PC-9 (cell line): ENCODE results near the gene TUBGCP2. TPM values are rescaled to one million over a fixed set of nuclear protein-coding genes. Genes with fewer than 3 reads are reported as not detected.

Source experiments
- BruUV-seq: library from RNA; stranded (reverse); fragments of 400-500 nt; replicated peaks from 2 replicates; lab custom pipeline; 2021; lab: Mats Ljungman, UMichigan
- CTCF ChIA-PET: fragments of 300-600 bp; sonication (Branson Sonifier 250); formaldehyde crosslinking; loops from one replicate; lab custom pipeline; 2022; ENCODE audit warnings: antibody characterized with exemption; lab: Charles Lee
- POLR2A ChIA-PET: fragments of 300-600 bp; sonication (Branson Sonifier 250); formaldehyde crosslinking; loops from one replicate; lab custom pipeline; 2022; ENCODE audit warnings: antibody characterized with exemption; ENCODE audit not compliant: unreplicated experiment; lab: Charles Lee
- DNase-seq, 2 experiments: peaks; one replicate each; pipeline versions ENCODE4 v3.0.0 to v3.0.0-alpha.2; 2015 to 2022; ENCODE audit warnings: mixed read lengths in 1 of 2
- H2AFZ ChIP-seq: fragments of 200-600 bp; sonication (generic); 2 replicates; pipeline ENCODE4 v1.8.1; 2017; ENCODE audit warnings: antibody characterized with exemption
- H3F3A ChIP-seq: fragments of 200-600 bp; sonication (generic); 2 replicates; pipeline ENCODE4 v1.8.1; 2017; ENCODE audit warnings: antibody characterized with exemption, mild to moderate bottlenecking, low read depth; ENCODE audit not compliant: insufficient read depth
- H3K27ac ChIP-seq: fragments of 200-600 bp; sonication (generic); 2 replicates; pipeline ENCODE4 v1.6.1; 2016; ENCODE audit warnings: mixed run types
- H3K27me3 ChIP-seq: fragments of 200-600 bp; sonication (generic); 2 replicates; pipeline ENCODE4 v1.6.1; 2016; ENCODE audit warnings: low read depth, mixed run types; ENCODE audit not compliant: insufficient read depth
- H3K36me3 ChIP-seq: fragments of 200-600 bp; sonication (generic); 2 replicates; pipeline ENCODE4 v1.6.1; 2016; ENCODE audit warnings: low read depth, mixed run types
- H3K4me1 ChIP-seq: fragments of 200-600 bp; sonication (generic); replicated peaks from 2 replicates; pipeline ENCODE4 v1.6.1; 2016; ENCODE audit warnings: mixed run types; ENCODE audit not compliant: insufficient read depth
- H3K4me2 ChIP-seq: fragments of 200-600 bp; sonication (generic); 2 replicates; pipeline ENCODE4 v1.6.1; 2017; ENCODE audit warnings: mixed run types
- H3K4me3 ChIP-seq: fragments of 200-600 bp; sonication (generic); 2 replicates; pipeline ENCODE4 v1.6.1; 2016; ENCODE audit warnings: mixed run types
- H3K79me2 ChIP-seq: fragments of 200-600 bp; sonication (generic); 2 replicates; pipeline ENCODE4 v1.6.1; 2017; ENCODE audit warnings: low read depth, mixed run types
- H3K9me2 ChIP-seq: fragments of 200-600 bp; sonication (generic); 2 replicates; pipeline ENCODE4 v1.8.1; 2017; ENCODE audit warnings: mild to moderate bottlenecking; ENCODE audit not compliant: insufficient read depth
- H3K9me3 ChIP-seq: fragments of 200-600 bp; sonication (generic); 2 replicates; pipeline ENCODE4 v1.8.1; 2016; ENCODE audit warnings: low read depth; ENCODE audit not compliant: insufficient read depth
- H4K20me1 ChIP-seq: fragments of 200-600 bp; sonication (generic); 2 replicates; pipeline ENCODE4 v1.8.1; 2017; ENCODE audit not compliant: insufficient read depth
- EZH2 ChIP-seq: fragments of 200-600 bp; sonication (generic); IDR thresholded peaks from 2 replicates; pipeline ENCODE4 v1.8.0; 2017; ENCODE audit warnings: antibody characterized with exemption, low read depth
- intact Hi-C: fragments of 100-400 bp; cut with micrococcal nuclease; formaldehyde crosslinking; loops from one replicate; pipeline ENCODE4 v1.10.0; 2022; ENCODE audit not compliant: unreplicated experiment
- total RNA-seq: library from RNA; stranded (reverse); gene quantifications from 2 replicates; pipeline ENCODE4 v1.2.3, GENCODE V29; 2021
- TF ChIP-seq, protein P1 (sequence below): fragments of 200-600 bp; sonication (generic); conservative IDR thresholded peaks from 2 replicates; pipeline ENCODE4 v1.6.1; 2017; ENCODE audit warnings: mixed run types, antibody characterized with exemption, mild to moderate bottlenecking, moderate library complexity

The TUBGCP2 gene
- total RNA-seq, 1 experiment from 2014 or later, result 52.8 TPM

DNA sequence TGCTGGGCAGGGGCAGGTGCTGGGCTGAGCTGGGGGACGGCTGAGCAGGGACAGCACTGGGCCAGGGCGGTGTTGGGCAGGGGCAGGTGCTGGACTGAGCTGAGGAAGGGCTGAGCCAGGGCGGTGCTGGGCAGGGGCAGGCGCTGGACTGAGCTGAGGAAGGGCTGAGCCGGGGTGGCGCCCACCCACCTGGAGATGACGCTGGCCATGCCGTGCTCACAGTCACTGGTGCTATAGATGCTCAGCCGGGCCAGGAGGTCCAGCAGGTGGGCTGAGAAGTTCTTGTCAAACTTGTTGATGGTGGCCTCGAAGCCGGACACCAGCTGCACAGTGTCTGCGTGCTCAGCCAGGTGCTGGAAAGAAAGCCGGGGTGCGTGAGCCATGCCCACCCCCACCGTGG, 27.6 kb downstream of the TUBGCP2 start:
- no peaks in the 10 kb centered on the region for H3K9me3 ChIP-seq
- no peak overlapping the region for H3K4me3 ChIP-seq
- ChIA-PET CTCF (no interaction called here), POLR2A (no interaction called here)
- H3K79me2 ChIP-seq, result no peaks in the 10 kb centered on the region
- no peak for DNase-seq
- no peak overlapping the region for H3K4me2 ChIP-seq
- no peak overlapping the region for H2AFZ ChIP-seq
- H3K36me3 ChIP-seq, result no peaks in the 10 kb centered on the region
- H3K9me2 ChIP-seq, result no peaks in the 10 kb centered on the region
- TF ChIP-seq, protein P1, sequence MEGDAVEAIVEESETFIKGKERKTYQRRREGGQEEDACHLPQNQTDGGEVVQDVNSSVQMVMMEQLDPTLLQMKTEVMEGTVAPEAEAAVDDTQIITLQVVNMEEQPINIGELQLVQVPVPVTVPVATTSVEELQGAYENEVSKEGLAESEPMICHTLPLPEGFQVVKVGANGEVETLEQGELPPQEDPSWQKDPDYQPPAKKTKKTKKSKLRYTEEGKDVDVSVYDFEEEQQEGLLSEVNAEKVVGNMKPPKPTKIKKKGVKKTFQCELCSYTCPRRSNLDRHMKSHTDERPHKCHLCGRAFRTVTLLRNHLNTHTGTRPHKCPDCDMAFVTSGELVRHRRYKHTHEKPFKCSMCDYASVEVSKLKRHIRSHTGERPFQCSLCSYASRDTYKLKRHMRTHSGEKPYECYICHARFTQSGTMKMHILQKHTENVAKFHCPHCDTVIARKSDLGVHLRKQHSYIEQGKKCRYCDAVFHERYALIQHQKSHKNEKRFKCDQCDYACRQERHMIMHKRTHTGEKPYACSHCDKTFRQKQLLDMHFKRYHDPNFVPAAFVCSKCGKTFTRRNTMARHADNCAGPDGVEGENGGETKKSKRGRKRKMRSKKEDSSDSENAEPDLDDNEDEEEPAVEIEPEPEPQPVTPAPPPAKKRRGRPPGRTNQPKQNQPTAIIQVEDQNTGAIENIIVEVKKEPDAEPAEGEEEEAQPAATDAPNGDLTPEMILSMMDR, result no peak
- TF ChIP-seq EZH2, result no peak
- H3K27ac ChIP-seq, result no peak overlapping the region
- peaks cover 33% of the 10 kb centered on the region for H3F3A ChIP-seq
- intact Hi-C loops, result loop anchor here (10.0 kb wide), 1 partner anchor 56 kb away; no protein-coding TSS in a partner anchor
- H3K27me3 ChIP-seq, result no peaks in the 10 kb centered on the region
- BruUV-seq, result no TSS peak
- no peaks in the 10 kb centered on the region for H4K20me1 ChIP-seq
- peaks cover 38% of the 10 kb centered on the region for H3K4me1 ChIP-seq

DNA sequence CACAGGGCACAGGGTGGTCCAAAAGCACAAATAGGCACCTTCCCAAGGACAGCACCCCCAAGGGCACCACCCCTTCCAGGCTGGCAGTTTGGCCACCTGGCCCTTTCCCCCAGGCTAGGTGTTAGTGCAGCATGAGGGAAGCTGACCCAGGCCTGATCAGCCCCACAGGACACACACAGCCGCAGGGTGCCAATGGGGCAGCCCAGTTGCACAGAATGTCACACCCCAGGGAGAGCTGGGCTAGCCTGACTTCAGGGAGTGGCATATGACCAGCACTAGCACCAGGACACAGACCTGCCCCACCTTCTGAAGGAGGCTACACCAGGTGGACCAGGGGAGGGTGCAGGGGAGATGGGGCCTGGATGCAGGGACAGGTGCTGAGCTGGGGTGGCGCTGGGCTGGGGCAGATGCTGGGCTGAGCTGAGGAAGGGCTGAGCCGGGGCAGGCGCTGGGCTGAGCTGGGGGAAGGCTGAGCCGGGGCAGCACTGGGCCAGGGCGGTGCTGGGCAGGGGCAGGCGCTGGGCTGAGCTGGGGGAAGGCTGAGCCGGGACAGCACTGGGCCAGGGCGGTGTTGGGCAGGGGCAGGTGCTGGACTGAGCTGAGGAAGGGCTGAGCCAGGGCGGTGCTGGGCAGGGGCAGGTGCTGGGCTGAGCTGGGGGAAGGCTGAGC, 28.1 kb downstream of the TUBGCP2 start:
- H3K4me1 ChIP-seq, result peaks cover 38% of the 10 kb centered on the region
- intact Hi-C loops, result loop anchor here (10.0 kb wide), 1 partner anchor 56 kb away; no protein-coding TSS in a partner anchor
- TF ChIP-seq EZH2, result no peak
- TF ChIP-seq, protein P1, result no peak
- H3K27me3 ChIP-seq, result no peaks in the 10 kb centered on the region
- no peaks in the 10 kb centered on the region for H3K36me3 ChIP-seq
- no peak for DNase-seq
- ChIA-PET POLR2A (no interaction called here), CTCF (no interaction called here)
- peak overlapping the region; percentile 89 for H3K4me2 ChIP-seq
- peak overlapping the region; percentile 89 for H3K27ac ChIP-seq
- no TSS peak for BruUV-seq
- H3F3A ChIP-seq, result peaks cover 33% of the 10 kb centered on the region
- no peaks in the 10 kb centered on the region for H3K9me3 ChIP-seq
- no peaks in the 10 kb centered on the region for H4K20me1 ChIP-seq
- no peak overlapping the region for H2AFZ ChIP-seq
- H3K4me3 ChIP-seq, result no peak overlapping the region
- no peaks in the 10 kb centered on the region for H3K9me2 ChIP-seq
- 0 out of 2 replicates have a peak, but pooled peaks cover 2% of the 10 kb centered on the region for H3K79me2 ChIP-seq

DNA sequence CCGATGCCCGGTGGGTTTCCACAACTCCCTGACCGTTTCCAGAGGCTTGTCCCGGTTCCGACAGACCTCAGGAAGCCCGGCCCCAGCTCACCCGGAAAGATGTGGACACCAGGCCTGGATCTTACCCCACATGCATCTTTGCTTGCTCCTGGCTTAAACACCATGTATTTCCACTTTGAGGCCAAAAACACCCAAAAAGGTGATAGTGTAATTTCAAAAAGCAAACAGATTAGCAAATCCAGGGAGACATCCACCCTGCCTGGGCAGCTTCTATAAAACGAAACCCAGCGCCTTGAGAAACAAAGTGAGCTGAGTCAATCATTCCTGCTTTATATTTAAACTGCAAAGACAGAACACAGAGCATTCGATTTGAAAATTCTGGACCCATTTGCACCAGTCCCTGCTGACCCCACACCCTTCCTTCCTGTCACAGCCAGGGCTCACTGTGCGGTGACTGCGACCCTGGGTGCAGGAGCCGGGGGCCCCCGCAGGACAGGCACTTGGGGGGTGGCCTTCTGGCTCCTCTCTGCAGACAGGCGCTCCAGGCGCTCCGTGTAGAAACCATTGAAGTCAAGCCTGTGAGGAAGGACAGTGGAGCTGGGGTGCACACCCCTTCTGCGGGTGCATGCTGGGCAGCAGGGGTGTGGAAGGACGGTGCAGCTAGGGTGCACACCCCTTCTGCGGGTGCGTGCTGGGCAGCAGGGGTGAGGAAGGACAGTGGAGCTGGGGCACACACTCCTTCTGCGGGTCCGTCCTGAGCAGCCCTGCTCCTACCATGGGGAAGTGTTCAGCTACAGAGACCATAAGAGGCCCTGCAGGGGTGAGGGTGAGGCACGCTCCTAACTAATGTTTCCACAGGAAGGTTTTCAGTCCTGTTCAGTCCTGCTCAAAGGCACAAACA, 29.1 kb downstream of the TUBGCP2 start:
- CTCF ChIA-PET, result no interaction called here
- H3K4me3 ChIP-seq, result peak overlapping the region; percentile 28; the same call in 1 of the 2 replicates
- H3K9me3 ChIP-seq, result no peaks in the 10 kb centered on the region
- peaks cover 48% of the 10 kb centered on the region for H3K4me1 ChIP-seq
- H3K4me2 ChIP-seq, result peak overlapping the region; percentile 89
- no peak for TF ChIP-seq EZH2
- TF ChIP-seq, protein P1, result no peak
- H3K27ac ChIP-seq, result peak overlapping the region; percentile 89
- DNase-seq, result no peak
- H3K27me3 ChIP-seq, result no peaks in the 10 kb centered on the region
- no TSS peak for BruUV-seq
- no peaks in the 10 kb centered on the region for H3K9me2 ChIP-seq
- H3K79me2 ChIP-seq, result 0 out of 2 replicates have a peak, but pooled peaks cover 5% of the 10 kb centered on the region
- H3K36me3 ChIP-seq, result no peaks in the 10 kb centered on the region
- POLR2A ChIA-PET, result interaction anchor here (0.7 kb wide), 1 partner anchor 128 kb away, joined by 3 read pairs; no protein-coding TSS in a partner anchor
- H3F3A ChIP-seq, result peaks cover 33% of the 10 kb centered on the region
- H4K20me1 ChIP-seq, result no peaks in the 10 kb centered on the region
- H2AFZ ChIP-seq, result no peak overlapping the region
- intact Hi-C loops, result loop anchor here (1.0 to 10.0 kb wide), 2 partner anchors 14 to 55 kb away; no protein-coding TSS in a partner anchor
